Fibroblast of pulmonary artery (primary cell): ENCODE measurements around the gene PHLDB3.
A peak's percentile ranks its signal among the peaks of the same experiment; 100 is the strongest.
"Not testable (repeated sequence)": the region's sequence is repeated elsewhere in the genome, so short reads cannot be mapped to it uniquely, and the experiment has no call there.

ENCODE experiments used
- DNase-seq: peaks from one replicate; pipeline ENCODE4 v3.0.0-alpha.2; 2010; ENCODE audit warnings: low read depth
- H3K4me3 ChIP-seq: replicated peaks from 2 replicates; pipeline ENCODE4 v1.5.1; 2011; ENCODE audit warnings: low read depth, mild to moderate bottlenecking, control low read depth, low read length, moderate library complexity
- TF ChIP-seq, protein P1 (sequence below): IDR thresholded peaks from 2 replicates; pipeline ENCODE4 v1.5.1; 2011; ENCODE audit warnings: mild to moderate bottlenecking, control low read depth, low read length, inconsistent platforms; ENCODE audit errors: missing control alignments

PHLDB3 gene

DNA sequence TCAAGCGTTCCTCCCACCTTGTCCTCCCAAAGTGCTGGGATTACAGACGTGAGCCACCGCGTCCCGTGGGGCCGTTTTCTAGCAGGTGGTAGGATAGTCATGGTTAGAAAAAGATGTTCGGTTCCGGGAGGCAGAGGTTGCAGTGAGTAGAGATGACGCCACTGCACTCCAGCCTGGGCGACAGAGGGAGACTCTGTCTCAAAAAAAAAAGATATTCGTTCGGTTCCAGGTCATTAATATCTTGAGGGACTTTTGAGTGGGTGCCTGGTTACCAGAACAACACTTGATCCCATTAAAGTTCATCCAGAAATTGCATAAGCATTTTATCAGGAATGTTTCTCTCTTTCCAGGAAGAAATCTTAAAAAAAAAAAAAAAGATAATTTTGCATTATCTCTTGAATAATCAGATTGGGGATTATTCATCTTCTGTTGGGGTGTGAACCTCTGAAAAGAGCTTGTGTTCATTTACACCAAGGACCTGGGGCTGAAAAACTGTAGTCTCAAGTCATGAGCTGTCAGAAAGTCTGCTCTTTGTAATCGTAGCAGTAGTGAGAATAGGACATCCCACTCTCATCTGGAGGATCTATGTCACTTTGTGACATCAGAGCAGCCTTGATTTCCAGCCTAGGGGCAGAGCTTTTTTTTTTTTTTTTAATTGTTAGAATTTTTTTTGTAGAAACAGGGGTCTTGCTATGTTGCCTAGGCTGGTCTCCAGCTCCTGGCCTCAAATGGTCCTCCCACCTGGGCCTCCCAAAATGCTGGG lies 23.5 kb upstream of the PHLDB3 start:
- no peak for DNase-seq
- TF ChIP-seq, protein P1, sequence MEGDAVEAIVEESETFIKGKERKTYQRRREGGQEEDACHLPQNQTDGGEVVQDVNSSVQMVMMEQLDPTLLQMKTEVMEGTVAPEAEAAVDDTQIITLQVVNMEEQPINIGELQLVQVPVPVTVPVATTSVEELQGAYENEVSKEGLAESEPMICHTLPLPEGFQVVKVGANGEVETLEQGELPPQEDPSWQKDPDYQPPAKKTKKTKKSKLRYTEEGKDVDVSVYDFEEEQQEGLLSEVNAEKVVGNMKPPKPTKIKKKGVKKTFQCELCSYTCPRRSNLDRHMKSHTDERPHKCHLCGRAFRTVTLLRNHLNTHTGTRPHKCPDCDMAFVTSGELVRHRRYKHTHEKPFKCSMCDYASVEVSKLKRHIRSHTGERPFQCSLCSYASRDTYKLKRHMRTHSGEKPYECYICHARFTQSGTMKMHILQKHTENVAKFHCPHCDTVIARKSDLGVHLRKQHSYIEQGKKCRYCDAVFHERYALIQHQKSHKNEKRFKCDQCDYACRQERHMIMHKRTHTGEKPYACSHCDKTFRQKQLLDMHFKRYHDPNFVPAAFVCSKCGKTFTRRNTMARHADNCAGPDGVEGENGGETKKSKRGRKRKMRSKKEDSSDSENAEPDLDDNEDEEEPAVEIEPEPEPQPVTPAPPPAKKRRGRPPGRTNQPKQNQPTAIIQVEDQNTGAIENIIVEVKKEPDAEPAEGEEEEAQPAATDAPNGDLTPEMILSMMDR, result no peak
- H3K4me3 ChIP-seq, result no peak overlapping the region

- peak; percentile 50 for DNase-seq
- peak within 1 kb of the TSS; percentile 86 for H3K4me3 ChIP-seq
- TF ChIP-seq, protein P1, result no peak
These were observed 22.6 kb upstream of the PHLDB3 start, which contains the start of gene ETHE1 for GRCh38 chr19:43526884-43527859. TSS of gene ETHE1 (minus strand) at chr19:43527201. CDS start at chr19:43527177, 24 bp downstream.

DNA sequence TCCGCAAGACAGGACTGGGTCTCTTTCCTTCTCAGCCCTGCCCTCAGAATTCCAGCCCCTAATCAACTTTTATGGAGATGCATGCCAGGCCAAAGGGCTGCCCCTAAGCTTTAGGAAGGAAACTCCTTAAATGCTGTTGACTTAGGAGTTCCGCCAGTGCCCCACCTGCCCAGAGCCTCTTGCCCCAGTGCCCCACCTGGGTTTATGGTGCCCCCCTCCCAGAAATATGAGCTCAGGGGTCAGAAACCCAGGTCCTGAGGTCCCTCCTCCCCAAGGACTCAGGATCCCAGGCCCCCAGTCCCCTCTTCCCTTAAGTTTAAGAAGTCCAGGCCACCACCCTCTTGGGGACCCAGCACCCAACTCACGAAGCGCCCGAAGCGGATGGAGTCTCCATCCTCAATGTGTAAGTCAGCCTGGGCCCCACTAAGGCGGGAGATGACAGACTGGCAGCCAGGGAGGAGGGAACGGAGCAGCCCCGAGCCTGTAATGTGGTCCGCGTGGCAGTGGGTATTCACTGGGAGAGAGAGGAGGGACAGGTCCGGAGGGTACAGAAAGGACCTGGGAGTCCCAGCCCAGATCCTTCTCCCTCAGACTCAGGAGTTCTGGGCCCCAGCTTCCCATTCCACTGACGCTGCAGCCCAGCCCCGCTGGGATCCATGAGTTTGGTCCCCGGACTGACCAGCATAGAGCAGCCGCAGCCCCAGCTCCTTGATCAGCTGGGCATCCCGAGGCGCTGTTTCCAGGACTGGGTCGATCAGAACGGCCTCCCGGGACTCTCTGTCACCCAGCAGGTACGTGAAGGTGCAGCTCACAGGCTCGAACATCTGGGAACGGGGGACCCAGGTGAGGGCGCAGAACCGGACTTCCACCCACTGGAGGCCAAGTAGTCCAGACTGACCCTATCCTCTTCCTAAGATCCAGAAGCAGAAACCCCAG lies 21.6 kb upstream of the PHLDB3 start:
- DNase-seq, result no peak
- TF ChIP-seq, protein P1, result no peak
- H3K4me3 ChIP-seq, result peak overlapping the region; percentile 86

DNA sequence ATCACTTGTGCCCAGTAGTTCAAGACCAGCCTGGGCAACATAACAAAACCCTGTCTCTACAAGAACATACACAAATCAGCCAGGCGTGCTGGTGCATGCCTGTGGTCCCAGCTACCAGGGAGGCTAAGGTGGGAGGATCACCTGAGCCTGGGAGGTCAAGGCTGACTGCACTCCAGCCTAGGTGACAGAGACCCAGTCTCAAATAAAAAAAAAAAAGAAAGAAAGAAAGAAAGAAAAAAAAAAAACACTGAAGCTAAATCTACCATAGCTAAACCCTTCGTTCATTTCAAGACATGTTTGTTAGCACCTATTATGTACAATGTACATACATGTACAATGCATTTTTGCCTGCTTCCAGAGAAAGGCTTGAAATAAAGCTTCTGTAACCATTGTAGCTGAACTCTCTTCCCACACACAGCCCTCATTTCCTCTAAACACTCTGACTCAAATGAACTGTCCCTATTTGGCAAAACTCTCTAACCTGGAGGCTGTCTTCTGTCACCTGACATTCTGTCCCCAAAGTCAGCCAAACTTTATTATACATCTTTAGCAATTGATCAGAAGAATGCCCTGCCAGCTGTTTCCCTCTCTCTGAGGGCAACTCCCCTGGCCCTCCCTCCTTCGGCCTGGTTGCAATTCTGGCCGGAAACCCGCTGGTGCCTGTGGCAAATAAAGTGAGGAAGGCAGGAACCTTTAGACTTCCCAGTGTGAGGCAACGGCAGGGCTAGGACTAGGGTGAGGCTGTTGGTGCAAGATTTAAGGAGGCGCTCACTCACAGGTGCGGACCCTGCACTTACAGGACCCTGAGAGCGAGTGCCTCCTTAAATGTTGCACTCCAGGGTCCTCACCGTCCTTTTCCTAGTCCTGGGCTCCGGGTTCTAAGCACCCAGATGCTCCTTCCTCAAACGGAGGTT lies 20.6 kb upstream of the PHLDB3 start:
- TF ChIP-seq, protein P1, result no peak
- peak overlapping the region; percentile 86 for H3K4me3 ChIP-seq
- peak; percentile 64 for DNase-seq

DNA sequence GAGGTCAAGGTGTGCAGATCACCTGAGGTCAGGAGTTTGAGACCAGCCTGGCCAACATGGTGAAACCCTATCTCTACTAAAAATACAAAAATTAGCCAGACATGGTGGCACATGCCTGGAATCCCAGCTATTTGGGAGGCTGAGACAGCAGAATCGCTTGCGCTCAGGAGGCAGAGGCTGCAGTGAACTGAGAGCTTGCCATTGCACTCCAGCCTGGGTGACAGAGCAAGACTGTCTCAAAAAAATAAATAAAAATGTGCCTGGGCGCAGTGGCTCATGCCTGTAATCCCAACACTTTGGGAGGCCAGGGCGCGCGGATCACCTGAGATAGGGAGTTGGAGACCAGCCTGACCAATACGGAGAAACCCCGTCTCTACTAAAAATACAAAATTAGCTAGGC lies 19.1 kb upstream of the PHLDB3 start:
- not testable (repeated sequence) for H3K4me3 ChIP-seq, DNase-seq

- no peak for DNase-seq
- TF ChIP-seq, protein P1, result no peak
- H3K4me3 ChIP-seq, result no peak overlapping the region
These were observed 18.4 kb upstream of the PHLDB3 start for GRCh38 chr19:43522929-43523328.
